ENCODE results near the gene AMOT. TPM values are rescaled to one million over a fixed set of nuclear protein-coding genes. Genes with fewer than 3 reads are reported as not detected.

The AMOT gene
- total RNA-seq, 2 experiments from 2014 or later, result 1.4 to 1.6 TPM

- H3K27me3 Mint-ChIP-seq, result no peaks in the 10 kb centered on the region
- H3K4me3 Mint-ChIP-seq, result no peak overlapping the region
- no peaks in the 10 kb centered on the region for H3K36me3 Mint-ChIP-seq (ENCODE audit: low read depth)
- CTCF ChIA-PET, result no interaction called here
- Histone ChIP-seq H3K4me1 (ENCODE audit: insufficient read depth, low read length) (no peaks in the 10 kb centered on the region), H3K9me3 (ENCODE audit: control insufficient read depth in 1 of 2, insufficient read depth in 1 of 2, low read length in 2 of 2) (no peaks in the 10 kb centered on the region), H3K36me3 (ENCODE audit: insufficient read depth, low read length) (no peaks in the 10 kb centered on the region), H3K27ac (ENCODE audit: low read depth in 1 of 2, low read length in 2 of 2) (no peak overlapping the region), H3K4me3 (ENCODE audit: low read length) (no peak overlapping the region), H3K27me3 (ENCODE audit: control insufficient read depth in 1 of 2, insufficient read depth in 2 of 2, low read length in 2 of 2) (no peaks in the 10 kb centered on the region)
- no peaks in the 10 kb centered on the region for H3K4me1 Mint-ChIP-seq (ENCODE audit: low read depth)
- POLR2A ChIA-PET, result no interaction called here
- ATAC-seq (ENCODE audit: poor library complexity), result no peak
- intact Hi-C loops (cut with DNase I, micrococcal nuclease), result no loop called here
- TF ChIP-seq CTCF (IDR thresholded peaks at IDR 0.05), result no peak
- DNase-seq, result no peak
- H3K27ac Mint-ChIP-seq, result no peak overlapping the region
- H3K9me3 Mint-ChIP-seq, result no peaks in the 10 kb centered on the region
These were observed 89.6 kb downstream of the AMOT start for GRCh38 chrX:112751076-112751475.

- Histone ChIP-seq H3K9me3 (ENCODE audit: control insufficient read depth in 1 of 2, insufficient read depth in 1 of 2, low read length in 2 of 2) (no peaks in the 10 kb centered on the region), H3K4me3 (ENCODE audit: low read length) (no peak overlapping the region), H3K4me1 (ENCODE audit: insufficient read depth, low read length) (no peaks in the 10 kb centered on the region), H3K36me3 (ENCODE audit: insufficient read depth, low read length) (no peaks in the 10 kb centered on the region), H3K27ac (ENCODE audit: low read depth in 1 of 2, low read length in 2 of 2) (no peak overlapping the region), H3K27me3 (ENCODE audit: control insufficient read depth in 1 of 2, insufficient read depth in 2 of 2, low read length in 2 of 2) (no peaks in the 10 kb centered on the region)
- no peaks in the 10 kb centered on the region for H3K9me3 Mint-ChIP-seq
- no peaks in the 10 kb centered on the region for H3K27me3 Mint-ChIP-seq
- no peak overlapping the region for H3K27ac Mint-ChIP-seq
- DNase-seq, result no peak
- intact Hi-C loops (cut with DNase I, micrococcal nuclease), result no loop called here
- no peak overlapping the region for H3K4me3 Mint-ChIP-seq
- H3K4me1 Mint-ChIP-seq (ENCODE audit: low read depth), result no peaks in the 10 kb centered on the region
- TF ChIP-seq CTCF (IDR thresholded peaks at IDR 0.05), result no peak
- ChIA-PET CTCF (no interaction called here), POLR2A (no interaction called here)
- no peaks in the 10 kb centered on the region for H3K36me3 Mint-ChIP-seq (ENCODE audit: low read depth)
- ATAC-seq (ENCODE audit: poor library complexity), result no peak
These were observed 93.6 kb downstream of the AMOT start for GRCh38 chrX:112746812-112747595.

GRCh38 chrX:112738347-112739033 lies 102.1 kb downstream of the AMOT start:
- DNase-seq (no peak), ATAC-seq (ENCODE audit: poor library complexity) (no peak)
- Histone ChIP-seq H3K36me3 (ENCODE audit: insufficient read depth, low read length) (no peaks in the 10 kb centered on the region), H3K27ac (ENCODE audit: low read depth in 1 of 2, low read length in 2 of 2) (no peak overlapping the region), H3K27me3 (ENCODE audit: control insufficient read depth in 1 of 2, insufficient read depth in 2 of 2, low read length in 2 of 2) (no peaks in the 10 kb centered on the region), H3K4me3 (ENCODE audit: low read length) (no peak overlapping the region), H3K9me3 (ENCODE audit: control insufficient read depth in 1 of 2, insufficient read depth in 1 of 2, low read length in 2 of 2) (no peaks in the 10 kb centered on the region), H3K4me1 (ENCODE audit: insufficient read depth, low read length) (no peaks in the 10 kb centered on the region)
- Mint-ChIP-seq H3K4me1 (ENCODE audit: low read depth) (peaks cover 5% of the 10 kb centered on the region), H3K27me3 (no peaks in the 10 kb centered on the region), H3K9me3 (no peaks in the 10 kb centered on the region), H3K36me3 (ENCODE audit: low read depth) (no peaks in the 10 kb centered on the region), H3K27ac (no peak overlapping the region), H3K4me3 (no peak overlapping the region)
- CTCF ChIA-PET, result no interaction called here
- no peak for TF ChIP-seq CTCF (IDR thresholded peaks at IDR 0.05)
- POLR2A ChIA-PET, result no interaction called here
- intact Hi-C loops (cut with DNase I, micrococcal nuclease), result no loop called here
